ENCODE data around the gene AMH.

Gene AMH

GRCh38 chr19:2259336-2259735 is 10.2 kb downstream of the AMH start:
- H3K27ac ChIP-seq: no peak overlapping the region
- TF ChIP-seq CTCF (IDR thresholded peaks at IDR 0.05) (no peak), ZFX (IDR thresholded peaks at IDR 0.05; ENCODE audit: borderline replicate concordance) (no peak)

GRCh38 chr19:2260341-2260805 is 11.2 kb downstream of the AMH start:
- no peak overlapping the region for H3K27ac ChIP-seq

GRCh38 chr19:2261438-2262172 is 12.5 kb downstream of the AMH start:
- H3K27ac ChIP-seq: no peak overlapping the region
- TF ChIP-seq ZFX (IDR thresholded peaks at IDR 0.05; ENCODE audit: borderline replicate concordance) (no peak), CTCF (IDR thresholded peaks at IDR 0.05) (peak; percentile 86)

More at GRCh38 chr19:2260341-2260805, 11.2 kb downstream of the AMH start:
- TF ChIP-seq CTCF (IDR thresholded peaks at IDR 0.05) (no peak), ZFX (IDR thresholded peaks at IDR 0.05; ENCODE audit: borderline replicate concordance) (no peak)

GRCh38 chr19:2266183-2266993 is 17.3 kb downstream of the AMH start:
- no peak for TF ChIP-seq ZFX (IDR thresholded peaks at IDR 0.05; ENCODE audit: borderline replicate concordance)
- TF ChIP-seq CTCF (IDR thresholded peaks at IDR 0.05): no peak
- no peak overlapping the region for H3K27ac ChIP-seq

- H3K27ac ChIP-seq: no peak overlapping the region
- TF ChIP-seq ZFX (IDR thresholded peaks at IDR 0.05; ENCODE audit: borderline replicate concordance) (no peak), CTCF (IDR thresholded peaks at IDR 0.05) (no peak)
Measured at GRCh38 chr19:2268480-2268830, 19.3 kb downstream of the AMH start.

- H3K27ac ChIP-seq: peak overlapping the region; percentile 92
- no peak for TF ChIP-seq CTCF (IDR thresholded peaks at IDR 0.05)
- no peak for TF ChIP-seq ZFX (IDR thresholded peaks at IDR 0.05; ENCODE audit: borderline replicate concordance)
Measured at GRCh38 chr19:2268861-2269243, 19.7 kb downstream of the AMH start.

Measured in 22Rv1 (cell line).